Measurements from ENCODE around the gene MRPS26. TPM values are rescaled to one million over a fixed set of nuclear protein-coding genes. Genes with fewer than 3 reads are reported as not detected.
A peak's percentile ranks its signal among the peaks of the same experiment; 100 is the strongest.

The MRPS26 gene
- total and polyA plus RNA-seq, 2 of the 13 experiments (the other 11 are each of a cell fraction or from before 2014, with no cell fraction given) = 89.8 to 187 TPM

GRCh38 chr20:3072530-3073250, 26.8 kb downstream of the MRPS26 start (continued):
- no peak for TF ChIP-seq E2F5 (CRISPR knock-in tag; conservative IDR thresholded peaks at IDR 0.05)
- TF ChIP-seq YEATS4 (CRISPR knock-in tag; IDR thresholded peaks at IDR 0.05; ENCODE audit: borderline replicate concordance) = no peak
- TF ChIP-seq TARDBP (CRISPR knock-in tag; IDR thresholded peaks at IDR 0.05) = no peak
- TF ChIP-seq LBX2 (CRISPR knock-in tag; IDR thresholded peaks at IDR 0.05; ENCODE audit: borderline replicate concordance) = peak; percentile 24; the same call in 1 of the 2 replicates
- TF ChIP-seq HNF1A (IDR thresholded peaks at IDR 0.05; ENCODE audit: low read depth) = no peak
- TF ChIP-seq HNF1A (CRISPR knock-in tag; IDR thresholded peaks at IDR 0.05; ENCODE audit: borderline replicate concordance) = no peak
- no peak for TF ChIP-seq FLYWCH1 (CRISPR knock-in tag; IDR thresholded peaks at IDR 0.05)
- TF ChIP-seq ASH2L (IDR thresholded peaks at IDR 0.05; ENCODE audit: insufficient read length, low read depth, low read length) = no peak
- no peak for TF ChIP-seq ZNF761 (CRISPR knock-in tag; conservative IDR thresholded peaks at IDR 0.05)
